ENCODE results near the gene TUBA3D.
"Not testable (repeated sequence)": the region's sequence is repeated elsewhere in the genome, so short reads cannot be mapped to it uniquely, and the experiment has no call there.

- not testable (repeated sequence) for TF ChIP-seq CTCF, POLR2AphosphoS5 (IDR thresholded peaks at IDR 0.05)
Observed at GRCh38 chr2:131530626-131531344, 54.9 kb downstream of the TUBA3D start.

All from suprapubic skin (tissue), 3 donors.